HG03521 (cell line): ENCODE measurements around the gene ASMTL.
"Not testable (repeated sequence)": the region's sequence is repeated elsewhere in the genome, so short reads cannot be mapped to it uniquely, and the experiment has no call there.

Experiments
- ATAC-seq: cut with Tn5 transposase; IDR thresholded peaks from one replicate; pipeline ENCODE4 v1.9.1; 2021; ENCODE audit warnings: mild to moderate bottlenecking, moderate library complexity; ENCODE audit not compliant: unreplicated experiment

ASMTL gene

GRCh38 chrX:1411326-1411725 is 41.4 kb downstream of the ASMTL start:
- ATAC-seq, result no peak

GRCh38 chrX:1407035-1407434 is 45.7 kb downstream of the ASMTL start:
- ATAC-seq, result no peak

- ATAC-seq, result not testable (repeated sequence)
Measured at GRCh38 chrX:1405769-1406168, 46.9 kb downstream of the ASMTL start.

- ATAC-seq, result not testable (repeated sequence)
Measured at GRCh38 chrX:1403867-1404266, 48.8 kb downstream of the ASMTL start.

GRCh38 chrX:1403228-1403627 is 49.5 kb downstream of the ASMTL start:
- ATAC-seq, result no peak

GRCh38 chrX:1401611-1402430 is 50.9 kb downstream of the ASMTL start:
- ATAC-seq, result no peak

- ATAC-seq, result no peak
Measured at GRCh38 chrX:1400742-1401471, 51.8 kb downstream of the ASMTL start.

GRCh38 chrX:1400049-1400448 is 52.7 kb downstream of the ASMTL start:
- no peak for ATAC-seq

- no peak for ATAC-seq
Measured at GRCh38 chrX:1398431-1399340, 54.0 kb downstream of the ASMTL start.

GRCh38 chrX:1397441-1398270 is 55.1 kb downstream of the ASMTL start:
- no peak for ATAC-seq

GRCh38 chrX:1397001-1397400 is 55.7 kb downstream of the ASMTL start:
- no peak for ATAC-seq

GRCh38 chrX:1395646-1396216 is 57.0 kb downstream of the ASMTL start:
- ATAC-seq, result no peak

GRCh38 chrX:1394731-1395501 is 57.8 kb downstream of the ASMTL start:
- ATAC-seq, result no peak

GRCh38 chrX:1393871-1394615 is 58.7 kb downstream of the ASMTL start:
- no peak for ATAC-seq

- ATAC-seq, result peak; percentile 17
Measured at GRCh38 chrX:1392376-1393068, 60.2 kb downstream of the ASMTL start.

GRCh38 chrX:1391707-1392375 is 60.9 kb downstream of the ASMTL start, which contains the start of gene SLC25A6:
SLC25A6 (minus strand) TSS chrX:1392113; CDS start chrX:1392009, 104 bp downstream.
- ATAC-seq, result peak; percentile 94

GRCh38 chrX:1391370-1391706 is 61.4 kb downstream of the ASMTL start:
- no peak for ATAC-seq
